H9 (cell line): Measurements from ENCODE around the gene SCN1A. TPM values are rescaled to one million over a fixed set of nuclear protein-coding genes. Genes with fewer than 3 reads are reported as not detected.

Source experiments
- DNase-seq: peaks from one replicate; pipeline ENCODE4 v3.0.0-alpha.2; 2017
- H2AFZ ChIP-seq: one replicate; pipeline ENCODE4 v1.6.1; 2013; ENCODE audit warnings: mild to moderate bottlenecking, low read length, control low read depth, moderate library complexity
- H2AK5ac ChIP-seq: 2 replicates; pipeline ENCODE4 v1.6.1; 2013; ENCODE audit warnings: low read length, control low read depth, mixed read lengths; ENCODE audit not compliant: insufficient read length
- H2BK120ac ChIP-seq: one replicate; pipeline ENCODE4 v1.6.1; 2013; ENCODE audit warnings: low read depth, mild to moderate bottlenecking, low read length, control low read depth, inconsistent platforms; ENCODE audit not compliant: poor library complexity, severe bottlenecking
- H2BK12ac ChIP-seq: 2 replicates; pipeline ENCODE4 v1.6.1; 2013; ENCODE audit warnings: low read length, control low read depth, mixed read lengths, low read depth; ENCODE audit not compliant: insufficient read length
- H2BK15ac ChIP-seq: 2 replicates; pipeline ENCODE4 v1.6.1; 2013; ENCODE audit warnings: low read depth, low read length, control low read depth
- H2BK20ac ChIP-seq: one replicate; pipeline ENCODE4 v1.6.1; 2013; ENCODE audit warnings: low read depth, mild to moderate bottlenecking, low read length, control low read depth, inconsistent platforms; ENCODE audit not compliant: poor library complexity, severe bottlenecking
- H2BK5ac ChIP-seq: 2 replicates; pipeline ENCODE4 v1.6.1; 2013; ENCODE audit warnings: low read length, control low read depth, mixed read lengths; ENCODE audit not compliant: insufficient read length
- H3K14ac ChIP-seq: 2 replicates; pipeline ENCODE4 v1.6.1; 2013; ENCODE audit warnings: low read length, control low read depth; ENCODE audit not compliant: insufficient read depth
- H3K18ac ChIP-seq: 2 replicates; pipeline ENCODE4 v1.6.1; 2013; ENCODE audit warnings: low read depth, mild to moderate bottlenecking, mixed read lengths, low read length, control low read depth; ENCODE audit not compliant: insufficient read length
- H3K23ac ChIP-seq: 2 replicates; pipeline ENCODE4 v1.6.1; 2013; ENCODE audit warnings: low read length, control low read depth, mixed read lengths, low read depth; ENCODE audit not compliant: insufficient read length
- H3K23me2 ChIP-seq: 2 replicates; pipeline ENCODE4 v1.6.1; 2013; ENCODE audit warnings: low read depth, mild to moderate bottlenecking, mixed read lengths, low read length, control low read depth; ENCODE audit not compliant: insufficient read length, poor library complexity, severe bottlenecking
- H3K27ac ChIP-seq: 2 replicates; pipeline ENCODE4 v1.5.1; 2013; ENCODE audit warnings: low read length, control low read depth, mixed read lengths, low read depth; ENCODE audit not compliant: insufficient read length
- H3K27me3 ChIP-seq: 2 replicates; pipeline ENCODE4 v1.6.1; 2013; ENCODE audit warnings: low read length, control low read depth, inconsistent platforms; ENCODE audit not compliant: insufficient read depth
- H3K4ac ChIP-seq: 2 replicates; pipeline ENCODE4 v1.6.1; 2013; ENCODE audit warnings: low read depth, mild to moderate bottlenecking, control low read depth, inconsistent platforms, low read length, moderate library complexity
- H3K4me1 ChIP-seq: 2 replicates; pipeline ENCODE4 v1.6.1; 2013; ENCODE audit warnings: low read length, control low read depth, inconsistent platforms; ENCODE audit not compliant: insufficient read depth
- H3K4me2 ChIP-seq: 2 replicates; pipeline ENCODE4 v1.6.1; 2013; ENCODE audit warnings: low read length, control low read depth, mixed read lengths; ENCODE audit not compliant: insufficient read length, insufficient read depth
- H3K56ac ChIP-seq: 2 replicates; pipeline ENCODE4 v1.6.1; 2013; ENCODE audit warnings: low read depth, mild to moderate bottlenecking, mixed read lengths, low read length, control low read depth; ENCODE audit not compliant: insufficient read length
- H3K79me1 ChIP-seq: 2 replicates; pipeline ENCODE4 v1.6.1; 2013; ENCODE audit warnings: low read depth, mild to moderate bottlenecking, moderate library complexity, low read length, control low read depth, inconsistent platforms; ENCODE audit not compliant: insufficient read depth, poor library complexity, severe bottlenecking
- H3K79me2 ChIP-seq: 2 replicates; pipeline ENCODE4 v1.6.1; 2013; ENCODE audit warnings: low read length, control low read depth, inconsistent platforms; ENCODE audit not compliant: insufficient read depth
- H3K9ac ChIP-seq: 2 replicates; pipeline ENCODE4 v1.6.1; 2013; ENCODE audit warnings: low read length, control low read depth, mixed read lengths; ENCODE audit not compliant: insufficient read length; ENCODE audit errors: extremely low read depth
- H3K9me3 ChIP-seq: one replicate; pipeline ENCODE4 v1.6.1; 2013; ENCODE audit warnings: low read depth, low read length, inconsistent platforms; ENCODE audit not compliant: control insufficient read depth
- H3T11ph ChIP-seq: one replicate; pipeline ENCODE4 v1.6.1; 2013; ENCODE audit warnings: mild to moderate bottlenecking, low read length, control low read depth, inconsistent platforms
- H4K20me1 ChIP-seq: one replicate; pipeline ENCODE4 v1.6.1; 2013; ENCODE audit not compliant: control insufficient read depth, insufficient read length, insufficient read depth
- H4K5ac ChIP-seq: 2 replicates; pipeline ENCODE4 v1.6.1; 2013; ENCODE audit warnings: low read depth, mild to moderate bottlenecking, mixed read lengths, low read length, control low read depth; ENCODE audit not compliant: insufficient read length
- H4K8ac ChIP-seq: replicated peaks from 2 replicates; pipeline ENCODE4 v1.6.1; 2013; ENCODE audit warnings: low read length, control low read depth, mixed read lengths, low read depth; ENCODE audit not compliant: insufficient read length
- H4K91ac ChIP-seq: 2 replicates; pipeline ENCODE4 v1.6.1; 2013; ENCODE audit warnings: low read depth, mild to moderate bottlenecking, moderate library complexity, mixed read lengths, low read length, control low read depth; ENCODE audit not compliant: insufficient read length
- H3K27ac Mint-ChIP-seq, 3 experiments: 2 replicates in 2 of 3; 3 replicates in 1 of 3; pipeline ENCODE4 v1.8.0; 2020 to 2021; ENCODE audit warnings: mixed read lengths in 3 of 3, mild to moderate bottlenecking in 1 of 3, moderate library complexity in 1 of 3
- H3K27me3 Mint-ChIP-seq: 2 replicates; pipeline ENCODE4 v1.8.0; 2021; ENCODE audit warnings: low read depth, mild to moderate bottlenecking, moderate library complexity, mixed read lengths
- H3K36me3 Mint-ChIP-seq, 3 experiments: 2 replicates in 2 of 3; 3 replicates in 1 of 3; pipeline ENCODE4 v1.8.0; 2020 to 2021; ENCODE audit warnings: low read depth in 3 of 3, mixed read lengths in 3 of 3; ENCODE audit not compliant: insufficient read depth in 1 of 3
- H3K4me1 Mint-ChIP-seq, 2 experiments: 2 replicates each; pipeline ENCODE4 v1.8.0; 2020; ENCODE audit warnings: mixed read lengths in 2 of 2
- H3K4me3 Mint-ChIP-seq, 2 experiments: 2 replicates in 1 of 2; 3 replicates in 1 of 2; pipeline ENCODE4 v1.8.0; 2020 to 2021; ENCODE audit warnings: mild to moderate bottlenecking in 2 of 2, mixed read lengths in 2 of 2, moderate library complexity in 1 of 2
- H3K9me3 Mint-ChIP-seq, 2 experiments: 2 replicates in 1 of 2; 3 replicates in 1 of 2; pipeline ENCODE4 v1.8.0; 2020; ENCODE audit warnings: mild to moderate bottlenecking in 2 of 2, mixed read lengths in 2 of 2, moderate library complexity in 1 of 2
- CTCF ChIP-seq: fragments of 200-600 bp; sonication (generic); conservative IDR thresholded peaks from 3 replicates; pipeline ENCODE4 v1.8.0; 2021; ENCODE audit warnings: antibody characterized with exemption, mild to moderate bottlenecking
- WGBS: extraction: QIAGEN DNeasy Blood & Tissue Kit; methylation state at CpG from one replicate; pipeline ENCODE4 v1.1.7; 2013; ENCODE audit warnings: missing lambda C conversion rate, low lambda C conversion rate, mixed read lengths; ENCODE audit not compliant: insufficient read length; ENCODE audit errors: extremely low coverage; 5-methylcytosine and 5-hydroxymethylcytosine counted together
- total RNA-seq: library from RNA; stranded (reverse); gene quantifications from 2 replicates; pipeline ENCODE4 v1.2.1, GENCODE V29; 2021

Gene SCN1A
- total RNA-seq, 1 experiment from 2014 or later = 0.13 TPM

GRCh38 chr2:165952085-165952484 is 175.7 kb downstream of the SCN1A start:
- Histone ChIP-seq H3K56ac (no peak overlapping the region), H2BK12ac (no peak overlapping the region), H3T11ph (no peak overlapping the region), H4K5ac (no peak overlapping the region), H2AK5ac (no peak overlapping the region), H3K4me1 (no peaks in the 10 kb centered on the region; the same call in 1 of the 2 replicates), H2BK15ac (no peak overlapping the region), H2BK120ac (no peak overlapping the region), H4K91ac (no peak overlapping the region), H3K27ac (no peak overlapping the region), H3K79me1 (no peaks in the 10 kb centered on the region), H3K27me3 (no peaks in the 10 kb centered on the region), H3K4me2 (peak overlapping the region; percentile 86), H2BK20ac (no peak overlapping the region), H3K23me2 (peaks cover 3% of the 10 kb centered on the region), H3K79me2 (peaks cover 13% of the 10 kb centered on the region; the same call in 1 of the 2 replicates), H3K9ac (no peak overlapping the region), H3K18ac (no peak overlapping the region), H3K23ac (peak overlapping the region; percentile 7), H3K9me3 (no peaks in the 10 kb centered on the region), H3K4ac (no peak overlapping the region), H4K20me1 (no peaks in the 10 kb centered on the region), H4K8ac (no peak overlapping the region), H3K14ac (no peak overlapping the region), H2AFZ (no peak overlapping the region), H2BK5ac (no peak overlapping the region)
- Mint-ChIP-seq H3K27me3 (no peaks in the 10 kb centered on the region; the same call in none of the 2 replicates), H3K36me3 (peaks cover 8 to 15% (median 10%) of the 10 kb centered on the region in 3 experiments; a peak in 6 of 7 replicates), H3K4me3 (no peak overlapping the region), H3K4me1 (peaks cover 17 to 18% of the 10 kb centered on the region in 2 experiments), H3K9me3 (no peaks in the 10 kb centered on the region; a peak in 1 of 5 replicates), H3K27ac (no peak overlapping the region)
- WGBS = no CpG with 5 or more reads among the region's 1 CpG
- DNase-seq = no peak
- TF ChIP-seq CTCF = no peak
